NCI-H2029 treated with DMSO at 0.1 percent for 48 hours (cell line): Measurements from ENCODE around the gene LRCH3.

ENCODE experiments used
- DNase-seq: peaks from one replicate; lab custom pipeline; 2025; lab: John Stamatoyannopoulos, UW

The LRCH3 gene

DNA sequence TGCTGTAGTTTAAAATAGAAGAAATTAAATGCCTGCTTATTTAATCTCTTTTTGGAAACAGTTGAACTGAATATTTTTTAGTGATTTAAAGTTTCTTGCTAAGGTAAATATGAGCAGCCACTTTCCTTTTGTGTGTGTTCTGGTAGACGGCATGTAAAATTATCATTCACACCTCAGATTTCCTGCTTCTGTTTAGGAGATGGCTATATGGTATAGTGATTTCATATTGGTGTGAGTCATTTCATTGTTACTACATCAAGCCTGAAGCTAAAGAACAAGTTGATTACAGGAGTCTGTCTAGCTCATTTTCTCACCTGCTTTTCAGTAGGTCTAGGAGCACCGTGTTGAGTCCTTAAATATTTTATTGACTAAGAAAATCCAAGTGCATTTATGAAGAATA is 2.2 kb downstream of the LRCH3 start:
- no peak for DNase-seq

DNA sequence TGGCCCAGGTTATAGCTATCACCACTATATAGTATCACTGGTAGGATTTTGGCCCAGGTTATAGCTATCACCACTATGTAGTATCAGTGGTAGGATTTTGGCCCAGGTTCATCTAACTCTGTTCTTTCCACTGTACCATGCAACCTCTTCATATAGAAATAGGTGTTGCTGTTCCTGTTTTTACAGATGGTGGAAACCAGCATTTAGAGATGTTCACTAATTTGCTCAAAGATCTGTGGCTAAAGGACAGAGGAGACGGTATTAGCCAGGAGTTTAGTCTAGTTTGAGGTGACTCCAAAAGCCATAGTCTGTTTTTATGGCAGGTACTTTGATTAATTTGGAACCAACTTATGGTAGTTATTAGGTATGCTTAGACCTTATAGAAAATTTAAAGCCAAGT is 3.1 kb downstream of the LRCH3 start:
- no peak for DNase-seq

DNA sequence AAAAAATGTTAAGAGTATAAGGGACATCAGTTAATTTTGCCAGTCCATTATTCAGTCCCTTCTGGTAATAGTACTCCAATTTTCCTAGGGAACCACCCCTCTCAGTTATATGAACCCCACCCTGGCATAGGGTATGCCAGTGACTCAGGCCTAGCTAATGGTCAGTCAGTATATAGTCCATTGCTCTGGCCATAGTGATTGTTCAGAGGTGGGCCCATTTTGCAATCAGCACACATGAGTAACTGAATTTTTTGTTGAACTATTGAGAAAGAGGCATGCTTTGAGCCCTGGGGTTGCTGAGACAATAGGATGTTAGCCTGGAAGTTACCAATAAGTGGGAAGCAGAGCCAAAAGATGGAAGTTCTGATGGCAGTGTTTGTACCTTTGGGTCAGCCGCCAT is 4.1 kb downstream of the LRCH3 start:
- no peak for DNase-seq

DNA sequence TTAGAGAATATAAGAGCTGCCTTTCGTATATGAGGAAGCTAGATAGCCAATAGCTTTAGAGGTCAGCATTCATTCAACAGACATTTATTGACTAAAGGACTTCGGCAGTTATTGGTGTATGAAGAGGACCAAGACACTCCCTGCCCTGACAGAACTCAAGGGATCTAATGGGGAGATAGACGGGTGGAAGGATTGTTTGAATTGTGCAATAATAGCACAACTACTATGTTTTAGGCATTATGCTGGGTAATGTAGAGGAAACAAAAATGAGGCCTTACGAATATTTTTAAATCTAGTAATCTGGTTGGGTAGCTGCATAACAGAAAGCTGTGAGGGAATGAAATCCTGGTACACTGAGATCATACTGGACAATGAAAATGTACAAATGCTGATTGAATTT is 5.0 kb downstream of the LRCH3 start:
- DNase-seq = no peak

DNA sequence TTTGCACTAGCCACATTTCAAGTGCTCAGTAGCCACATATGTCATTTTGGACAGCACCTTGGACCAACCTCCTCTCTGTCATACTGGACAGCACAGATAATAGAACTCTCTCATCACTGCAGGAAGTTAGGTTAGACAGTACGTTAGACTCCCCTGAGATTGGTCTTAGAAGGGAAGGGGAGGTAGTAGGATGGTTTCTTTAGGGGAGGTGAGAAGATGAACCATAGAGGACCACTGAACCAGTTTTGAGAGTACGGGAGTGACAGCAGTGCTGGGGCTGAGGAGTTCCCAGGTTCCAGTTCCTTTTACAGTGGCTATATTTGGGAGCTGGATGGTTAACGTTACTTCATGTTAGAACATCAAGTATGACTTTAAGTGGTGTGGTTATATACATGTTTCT is 7.8 kb downstream of the LRCH3 start:
- DNase-seq = no peak

DNA sequence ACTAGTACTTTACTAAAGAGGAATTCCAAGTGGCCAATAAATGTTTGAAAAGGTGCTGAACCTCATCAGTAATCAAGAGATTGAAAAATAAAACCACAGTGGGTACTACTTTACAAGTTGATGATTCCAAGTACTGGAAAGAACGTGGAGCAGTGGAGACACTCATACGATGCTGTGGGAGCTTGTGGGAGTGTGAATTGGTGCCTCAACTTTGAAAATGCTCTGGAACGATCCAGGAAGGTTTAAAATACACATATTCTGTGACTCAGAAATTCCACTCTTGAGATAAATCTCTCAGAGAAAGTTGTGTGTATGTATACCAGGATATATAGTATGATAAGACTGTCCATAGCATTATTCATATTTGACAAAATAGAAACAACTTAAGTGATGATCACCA is 9.3 kb downstream of the LRCH3 start:
- no peak for DNase-seq

DNA sequence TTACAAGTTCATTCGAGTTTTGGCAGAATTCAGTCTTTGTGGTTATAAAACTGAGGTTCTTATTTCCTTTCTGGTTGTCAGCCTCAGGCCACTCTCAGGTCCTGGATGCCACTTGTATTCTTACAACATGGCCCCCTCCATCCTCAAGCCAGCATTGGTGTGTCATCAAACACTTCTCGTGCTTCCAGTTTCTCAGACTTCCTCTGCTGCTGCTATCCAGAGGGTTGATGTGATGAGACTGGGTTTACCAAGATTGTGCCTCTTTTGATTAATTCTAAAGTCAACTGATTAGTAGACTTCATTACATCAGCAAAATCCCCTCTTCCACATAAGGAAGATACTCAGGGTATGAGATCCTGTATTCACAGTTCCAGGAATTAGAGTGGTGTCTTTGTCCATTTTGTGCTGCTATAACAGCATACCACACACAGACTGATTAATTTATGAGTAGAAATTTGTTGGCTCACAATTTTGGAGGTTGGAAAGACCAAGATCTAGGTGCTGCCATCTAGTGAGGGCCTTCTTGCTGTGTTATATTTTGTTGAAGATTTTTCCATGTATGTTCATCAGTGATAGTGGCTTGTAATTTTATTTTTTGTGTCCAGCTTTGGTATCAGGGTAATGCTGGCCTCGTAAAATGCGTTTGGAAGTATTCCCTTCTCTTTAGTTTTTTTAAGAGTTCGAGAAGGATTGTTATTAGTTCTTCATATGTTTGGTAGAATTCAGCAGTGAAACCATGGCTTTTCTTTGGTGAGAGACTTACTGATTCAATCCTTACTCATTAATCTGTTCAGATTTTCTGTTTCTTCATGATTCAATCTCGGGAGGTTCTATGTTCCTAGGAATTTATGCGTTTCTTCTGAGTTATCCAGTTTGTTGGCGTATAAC is 11.1 kb downstream of the LRCH3 start:
- no peak for DNase-seq

DNA sequence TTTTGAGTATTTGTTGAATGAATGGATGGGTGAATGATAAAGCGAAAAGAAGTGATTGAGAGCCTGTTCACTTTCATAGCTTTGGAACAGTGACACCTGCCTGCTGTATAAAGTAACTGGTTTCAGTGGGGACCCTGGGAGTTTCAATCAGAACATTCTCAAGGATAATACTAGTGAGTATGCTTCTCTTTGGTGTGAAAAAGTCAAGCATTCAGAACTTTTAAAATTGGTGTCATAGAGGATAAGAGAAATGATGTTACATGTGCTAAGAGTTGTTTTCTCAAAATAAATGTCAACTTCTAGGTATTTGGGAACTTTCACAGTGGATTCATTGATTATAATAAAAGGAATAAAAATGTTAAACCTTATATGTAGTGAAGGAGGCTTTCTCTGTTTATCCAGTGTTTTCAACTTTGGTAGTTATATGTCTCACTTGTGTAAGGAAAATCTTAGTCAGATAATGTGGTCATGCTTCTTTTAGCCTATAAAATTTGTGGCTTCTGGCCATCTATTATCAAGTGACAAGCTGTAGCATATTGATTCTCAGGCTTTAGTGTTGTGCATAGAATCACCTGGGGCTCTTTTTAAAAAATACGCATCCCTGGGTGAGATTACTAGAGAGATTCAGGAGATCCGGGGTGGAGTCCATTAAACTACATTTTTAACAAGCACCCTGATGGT is 11.9 kb downstream of the LRCH3 start:
- DNase-seq = no peak

DNA sequence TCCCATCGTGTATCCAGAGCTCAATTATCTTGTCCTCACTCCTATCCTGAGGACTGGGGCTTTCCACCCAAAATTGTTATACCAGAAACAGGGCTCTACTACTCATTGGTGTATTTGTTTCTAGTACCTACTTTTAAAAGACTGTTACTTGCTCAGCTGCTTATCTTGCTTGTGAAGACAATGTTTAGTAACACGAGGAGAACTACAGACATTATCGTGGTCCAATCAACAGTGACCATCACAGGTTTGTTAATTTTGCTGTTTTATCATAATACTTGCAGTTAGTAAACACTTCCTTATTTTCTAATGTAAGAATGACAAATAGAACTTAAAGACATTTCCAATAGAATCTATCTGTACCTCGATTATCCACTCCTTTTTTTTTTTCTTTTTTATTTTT is 13.5 kb downstream of the LRCH3 start:
- no peak for DNase-seq

DNA sequence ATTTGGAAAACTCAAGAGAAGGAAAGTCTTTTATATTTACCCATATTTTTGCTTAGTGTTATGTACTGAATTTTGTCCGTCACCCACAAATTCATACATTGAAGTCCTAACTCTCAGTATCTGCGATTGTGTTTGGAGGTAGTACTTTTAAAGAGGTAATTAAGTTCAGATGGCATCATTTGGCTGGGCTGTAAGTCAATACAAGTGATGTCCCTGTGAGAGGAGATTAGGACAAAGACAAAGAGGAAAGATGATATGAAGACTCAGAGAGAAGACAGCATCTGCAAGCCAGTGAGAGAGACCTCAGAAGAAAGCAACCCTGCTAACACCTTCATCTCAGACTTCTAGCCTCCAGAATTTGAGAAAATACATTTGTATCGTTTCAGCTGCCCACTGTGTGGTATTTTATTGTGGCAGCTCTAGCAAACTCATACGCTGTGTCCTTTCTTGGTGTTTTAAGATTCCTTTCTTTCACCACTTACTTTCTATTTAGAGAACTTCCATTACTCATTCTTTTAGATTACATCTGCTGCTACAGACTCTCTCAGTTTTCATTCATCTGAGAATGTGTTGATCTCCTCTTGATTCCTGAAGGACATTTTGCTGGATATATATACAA is 17.0 kb downstream of the LRCH3 start:
- no peak for DNase-seq

DNA sequence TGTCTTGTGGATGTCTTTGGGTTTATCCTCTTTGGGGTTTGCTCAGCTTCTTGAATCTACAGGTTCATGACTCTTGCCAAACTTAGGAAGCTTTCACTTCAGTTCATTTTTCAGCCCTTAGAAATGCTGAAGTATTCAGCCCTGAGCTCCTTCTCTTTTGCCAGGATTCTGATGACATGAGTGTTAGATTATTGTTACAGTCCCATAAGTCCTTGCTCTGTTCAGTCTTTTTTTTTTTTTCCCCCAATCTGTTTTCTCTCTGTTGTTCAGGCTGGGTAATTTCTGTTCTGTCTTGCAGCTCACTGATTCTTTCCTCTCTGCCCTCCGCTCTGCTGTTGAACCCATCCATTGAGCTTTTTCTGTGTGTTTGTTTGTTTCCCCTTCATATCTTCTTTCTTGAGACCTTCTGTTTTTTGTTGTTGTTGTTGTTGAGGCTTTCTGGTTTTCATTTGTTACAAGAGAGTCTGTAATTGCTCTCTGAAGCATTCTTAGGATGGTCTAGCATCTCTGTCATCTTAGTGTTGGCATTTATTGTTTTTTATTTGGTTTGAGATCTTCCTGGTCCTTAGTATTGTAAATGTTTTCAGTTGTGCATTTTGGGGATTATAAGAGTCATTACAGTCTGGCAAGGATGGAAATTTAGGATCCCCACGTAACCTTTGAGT is 18.4 kb downstream of the LRCH3 start:
- DNase-seq = no peak

DNA sequence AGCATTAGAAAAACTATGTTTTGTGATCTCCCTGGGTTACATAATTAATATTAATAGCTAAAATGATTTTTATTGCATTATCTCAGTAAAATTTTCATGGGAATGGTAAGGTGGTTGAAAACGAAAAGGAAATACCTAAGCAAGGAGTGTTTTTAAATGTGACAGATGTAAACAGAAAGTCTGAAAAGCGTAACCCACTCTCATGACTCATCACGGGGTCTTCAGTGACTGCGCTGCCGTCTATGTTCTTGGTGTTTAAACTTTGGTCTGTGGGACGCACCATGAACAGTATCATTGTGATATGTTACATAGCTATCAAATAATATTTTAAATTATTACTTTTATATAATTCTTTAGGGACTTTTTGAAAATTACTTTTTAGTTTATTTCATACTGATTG is 19.8 kb downstream of the LRCH3 start:
- no peak for DNase-seq

DNA sequence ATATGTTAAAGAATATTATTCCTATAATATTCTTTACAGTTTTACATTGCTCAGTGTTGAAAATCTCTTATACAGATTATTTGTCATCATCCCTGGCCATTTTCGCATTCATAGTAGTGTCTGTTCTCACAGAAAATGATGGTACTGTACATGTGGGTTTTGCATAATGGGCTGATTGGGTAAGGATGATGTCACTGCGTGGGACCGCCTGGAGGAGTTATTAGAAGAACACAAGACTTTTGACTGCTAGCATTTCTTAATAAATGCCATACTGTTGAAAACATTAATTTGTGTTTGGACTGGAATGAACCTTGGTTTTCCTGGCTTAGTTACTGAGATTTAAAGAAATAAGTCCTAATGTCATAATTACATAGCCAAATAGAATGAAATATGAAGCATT is 20.3 kb downstream of the LRCH3 start:
- DNase-seq = no peak

DNA sequence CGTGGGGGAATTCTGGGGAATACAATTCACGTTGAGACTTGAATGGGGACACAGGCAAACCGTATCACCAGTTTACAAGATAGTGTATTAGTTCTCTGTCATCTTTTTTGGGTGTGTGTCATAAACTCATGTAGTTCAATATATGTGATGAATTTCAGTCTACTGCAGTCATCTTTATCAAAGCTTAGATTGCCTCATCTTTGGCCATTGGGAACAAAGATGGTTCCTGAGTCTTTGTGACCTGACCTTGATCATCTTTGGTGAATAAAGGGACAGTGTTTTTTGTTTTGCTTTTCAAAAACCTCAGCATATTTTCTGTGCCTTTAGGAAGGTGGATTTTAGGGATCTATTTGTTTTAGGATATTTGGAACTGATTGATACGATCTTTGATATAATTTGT is 23.3 kb downstream of the LRCH3 start:
- DNase-seq = no peak

DNA sequence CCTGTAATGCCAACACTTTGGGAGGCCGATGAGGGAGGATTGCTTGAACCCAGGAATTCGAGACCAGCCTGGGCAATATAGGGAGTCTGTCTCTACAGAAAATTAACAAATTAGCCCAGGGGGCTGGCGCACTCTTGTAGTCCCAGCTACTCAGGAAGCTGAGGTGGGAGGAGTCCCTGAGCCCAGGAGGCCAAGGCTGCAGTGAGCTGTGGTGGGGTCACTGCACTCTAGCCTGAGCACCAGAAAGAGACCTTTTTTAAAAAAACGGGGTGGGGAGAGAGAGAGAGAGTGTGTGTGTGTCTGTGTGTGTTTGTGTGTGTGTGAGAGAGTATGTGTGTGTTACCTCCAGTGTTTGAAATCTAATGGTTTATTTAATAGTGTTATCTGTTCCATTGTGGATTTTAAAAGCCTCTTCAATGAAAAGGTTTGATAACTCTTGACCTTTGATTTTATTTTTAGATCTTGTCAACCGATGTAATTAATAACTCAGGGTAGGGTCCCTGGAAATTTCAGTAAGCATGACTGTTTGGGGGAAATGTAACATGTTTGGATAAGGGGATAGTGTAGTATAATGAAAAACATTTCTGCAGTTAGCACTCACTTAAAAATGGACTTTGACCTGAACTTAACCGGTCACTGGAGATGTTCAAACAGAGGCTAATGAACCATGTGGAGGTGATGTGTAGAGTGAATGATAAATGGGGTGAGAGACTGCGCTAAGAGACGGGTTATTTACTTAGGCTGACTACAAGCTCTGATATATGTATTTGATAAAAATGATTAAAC is 29.7 kb downstream of the LRCH3 start:
- no peak for DNase-seq

DNA sequence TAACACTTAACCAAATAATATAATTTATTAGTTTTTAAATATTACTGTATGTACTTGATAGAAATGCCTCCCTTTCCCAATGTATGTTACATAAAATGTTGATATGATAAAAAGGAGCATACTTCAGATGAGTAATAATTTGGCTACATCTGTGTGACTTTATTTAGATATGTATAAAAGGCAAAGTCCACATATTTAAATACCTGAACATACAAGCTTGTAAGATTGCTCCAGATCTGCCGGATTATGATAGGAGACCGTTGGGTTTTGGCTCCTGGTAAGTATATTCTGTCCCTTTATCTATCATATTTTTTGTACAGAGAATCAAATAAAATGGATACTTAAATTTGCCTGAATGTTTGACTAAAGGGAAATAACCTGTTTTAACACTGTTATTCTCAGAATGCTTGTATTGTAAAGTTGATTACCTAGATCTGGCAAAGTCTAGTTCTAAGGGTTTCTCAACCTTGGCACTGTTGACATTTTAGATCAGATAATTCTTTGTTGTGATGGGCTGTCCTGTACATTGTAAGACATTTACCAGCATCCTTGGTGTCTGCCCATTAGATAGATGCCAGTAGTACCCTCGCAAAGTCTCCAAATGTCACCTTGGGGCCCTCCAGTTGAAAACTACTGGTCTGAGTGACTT is 38.5 kb downstream of the LRCH3 start:
- DNase-seq = no peak

DNA sequence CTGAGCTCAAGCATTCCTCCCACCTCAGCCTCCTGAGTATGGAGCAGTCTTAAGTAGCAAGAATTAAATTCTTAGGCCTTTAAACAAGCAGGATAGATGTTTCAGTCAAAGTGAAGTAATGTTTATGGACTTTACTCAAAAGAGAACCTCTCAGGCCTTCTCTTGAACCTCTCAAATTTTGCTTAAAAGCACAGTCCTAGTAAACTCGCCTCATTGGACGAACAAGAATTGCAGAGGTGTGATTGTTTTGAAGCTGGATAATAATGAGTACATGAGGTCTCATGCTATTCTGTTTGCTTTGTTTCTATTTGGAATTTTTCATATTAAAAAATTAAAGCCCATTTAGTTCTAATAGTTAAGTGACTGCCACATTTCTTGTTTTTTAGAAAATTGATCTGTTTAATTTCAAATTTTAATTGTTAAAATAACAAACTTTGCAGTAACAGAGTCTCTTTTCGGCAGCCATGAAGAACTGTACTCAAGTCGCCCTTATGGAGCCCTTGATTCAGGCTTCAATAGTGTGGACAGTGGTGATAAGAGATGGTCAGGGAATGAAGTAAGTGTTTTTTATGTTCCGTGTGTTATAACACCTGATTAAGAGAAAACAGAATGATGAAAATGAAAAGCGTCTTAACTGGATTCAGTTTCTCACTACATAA is 39.4 kb downstream of the LRCH3 start:
- no peak for DNase-seq

DNA sequence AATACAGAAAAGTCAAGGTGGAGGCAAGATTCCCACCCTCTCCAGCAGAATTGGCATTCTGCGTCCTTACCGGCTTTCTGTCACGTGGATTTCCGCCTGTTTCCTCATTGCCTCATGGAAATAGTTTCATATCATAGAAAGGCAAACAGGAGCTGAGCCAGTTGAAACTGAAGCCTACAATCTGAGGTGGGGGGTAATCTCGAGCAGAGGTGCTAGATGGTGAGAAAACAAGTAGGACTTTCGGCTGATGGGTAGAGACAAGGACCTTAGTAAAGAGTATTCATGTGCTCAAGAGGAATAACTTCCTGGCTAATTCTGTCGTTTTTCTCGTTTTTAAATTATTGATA is 39.9 kb downstream of the LRCH3 start:
- DNase-seq = no peak

DNA sequence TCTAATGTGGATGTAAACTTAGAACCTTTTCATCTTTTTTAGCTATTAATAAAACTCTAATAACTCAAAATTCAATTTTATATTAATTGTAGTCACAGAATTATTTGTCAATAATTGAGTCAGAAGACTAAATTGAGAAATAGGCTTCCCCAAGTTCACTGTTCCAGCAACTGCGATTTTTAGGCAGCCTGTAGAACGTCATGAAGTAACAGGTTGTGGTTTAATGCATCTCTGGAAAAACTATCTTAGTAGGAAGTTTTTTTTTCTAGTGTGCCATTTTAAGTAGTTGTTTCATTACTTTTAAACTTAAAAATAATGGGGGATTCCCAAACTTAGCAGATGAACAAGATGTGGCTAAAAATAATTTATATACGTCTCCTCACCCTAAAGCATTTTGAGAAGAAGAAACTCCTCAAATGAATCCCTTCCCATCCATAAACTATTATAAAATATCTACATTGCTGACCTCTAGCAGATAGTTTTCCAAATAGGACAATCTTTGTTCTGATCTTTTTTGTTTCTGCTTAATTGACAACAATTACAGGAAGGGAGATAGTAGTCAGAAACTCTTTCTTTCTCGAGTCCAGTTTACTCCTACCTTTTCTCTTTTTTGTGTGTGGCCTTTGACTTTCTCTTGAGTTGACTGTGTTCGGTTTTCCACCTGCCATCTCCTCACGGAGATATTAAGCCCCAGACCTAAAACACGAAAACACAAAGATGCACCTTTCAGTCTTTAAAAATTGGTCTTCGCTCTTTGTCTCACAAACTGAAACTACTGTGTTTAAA is 43.1 kb downstream of the LRCH3 start:
- DNase-seq = no peak

DNA sequence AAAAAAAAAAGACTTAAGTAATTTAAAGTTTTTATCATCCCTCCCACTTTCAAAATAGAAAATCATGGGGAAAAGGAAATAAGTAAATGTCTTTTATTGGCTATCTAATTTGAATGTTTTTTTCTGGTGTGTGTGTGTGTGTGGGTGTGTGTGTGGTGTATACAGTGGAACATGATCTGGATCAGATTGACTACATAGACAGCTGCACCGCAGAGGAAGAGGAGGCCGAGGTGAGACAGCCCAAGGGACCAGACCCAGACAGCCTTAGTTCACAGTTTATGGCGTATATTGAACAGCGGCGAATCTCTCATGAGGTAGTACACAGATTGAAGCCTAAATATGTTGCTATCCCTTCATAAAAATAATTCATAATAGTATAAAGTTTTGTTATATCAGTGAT is 44.5 kb downstream of the LRCH3 start:
- DNase-seq = no peak
